Right atrium auricular region (tissue), 2 donors: ENCODE data around the gene ITSN1. TPM values are rescaled to one million over a fixed set of nuclear protein-coding genes. Genes with fewer than 3 reads are reported as not detected.

ENCODE experiments used
- DNase-seq: peaks from one replicate; pipeline ENCODE4 v3.0.0-alpha.2; 2019; ENCODE audit warnings: low spot score
- H3K27ac ChIP-seq, 2 donors: fragments of 200-600 bp; sonication (generic); 1 replicate in 1 of 2; 2 replicates in 1 of 2; pipeline ENCODE4 v1.5.1; 2016 to 2019
- H3K27me3 ChIP-seq, 2 donors: fragments of 200-600 bp; sonication (generic); one replicate each; pipeline versions ENCODE4 v1.5.1 to v1.6.0; 2017 to 2019
- H3K36me3 ChIP-seq: fragments of 200-600 bp; sonication (generic); one replicate; pipeline ENCODE4 v1.5.1; 2016
- H3K4me1 ChIP-seq, 2 donors: fragments of 200-600 bp; sonication (generic); one replicate each; pipeline versions ENCODE4 v1.5.1 to v1.6.0; 2017 to 2019
- H3K4me3 ChIP-seq, 2 donors: fragments of 200-600 bp; sonication (generic); 1 replicate in 1 of 2; 2 replicates in 1 of 2; pipeline ENCODE4 v1.5.1; 2017 to 2019; ENCODE audit warnings: mild to moderate bottlenecking in 1 of 2, moderate library complexity in 1 of 2
- H3K9me3 ChIP-seq, 2 donors: fragments of 200-600 bp; sonication (generic); one replicate each; pipeline ENCODE4 v1.5.1; 2019
- total RNA-seq, 2 donors: library from RNA; depleted of rRNA; stranded (reverse); fragments of >200 nt; gene quantifications; one replicate each; pipeline ENCODE4 v1.1.0, GENCODE V29; 2016
- TF ChIP-seq, protein P1 (sequence below), 2 donors: fragments of 200-600 bp; sonication (generic); IDR thresholded peaks; one replicate each; pipeline ENCODE4 v1.5.1; 2019; ENCODE audit warnings: antibody characterized with exemption in 2 of 2

The ITSN1 gene
- total RNA-seq, 2 donors from 2014 or later, result 49.9 to 54.9 TPM

DNA sequence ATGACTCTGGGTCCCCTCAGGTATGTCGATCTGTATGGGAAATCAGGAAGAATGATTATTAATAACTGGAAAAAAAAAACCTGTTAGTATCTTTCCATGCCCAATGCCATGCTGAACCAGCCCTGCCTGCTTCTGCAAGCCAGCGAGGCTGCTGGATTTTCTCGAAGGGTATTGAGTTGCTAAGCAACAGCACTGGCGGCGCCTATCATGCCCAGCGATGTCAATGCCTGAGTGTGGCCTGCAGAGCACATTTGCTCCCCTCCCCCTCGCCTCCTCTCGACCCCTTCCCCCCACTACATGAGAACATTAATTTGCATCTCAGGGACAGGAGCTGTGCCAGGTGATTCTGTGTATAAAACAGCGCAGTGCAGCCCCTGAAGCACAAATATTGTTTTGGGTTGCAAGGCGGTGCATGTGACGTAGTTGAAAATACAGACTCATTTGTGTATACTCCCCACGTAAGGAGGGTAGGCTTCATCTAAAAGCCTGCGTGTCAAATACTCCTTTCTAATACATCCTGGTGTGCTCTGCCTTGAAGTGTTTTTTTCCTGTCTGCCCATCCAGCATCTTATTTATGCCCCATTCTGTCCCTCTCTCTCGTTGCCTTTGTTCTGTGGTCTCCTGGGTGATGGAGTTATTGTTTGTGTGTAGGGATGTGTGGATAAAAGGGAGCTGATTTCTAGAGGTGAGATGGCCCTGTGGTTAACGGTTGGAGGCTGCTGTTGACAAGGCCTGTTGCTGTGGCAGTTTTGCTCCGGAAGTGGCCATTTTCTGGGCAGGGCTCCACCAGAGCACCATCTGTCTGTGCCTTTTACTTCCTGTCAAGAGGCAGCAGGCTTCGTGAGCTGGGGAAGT, 306.0 kb downstream of the ITSN1 start:
- Histone ChIP-seq H3K27me3 (no peaks in the 10 kb centered on the region), H3K9me3 (peaks cover 0 to 3% of the 10 kb centered on the region in 2 donors), H3K27ac (peak overlapping the region; percentile 64 to 80), H3K4me1 (peaks cover 0 to 28% of the 10 kb centered on the region in 2 donors), H3K36me3 (no peaks in the 10 kb centered on the region), H3K4me3 (peak overlapping the region in 1 of 2 donors; percentile 21)
- DNase-seq, result no peak
- TF ChIP-seq, protein P1, sequence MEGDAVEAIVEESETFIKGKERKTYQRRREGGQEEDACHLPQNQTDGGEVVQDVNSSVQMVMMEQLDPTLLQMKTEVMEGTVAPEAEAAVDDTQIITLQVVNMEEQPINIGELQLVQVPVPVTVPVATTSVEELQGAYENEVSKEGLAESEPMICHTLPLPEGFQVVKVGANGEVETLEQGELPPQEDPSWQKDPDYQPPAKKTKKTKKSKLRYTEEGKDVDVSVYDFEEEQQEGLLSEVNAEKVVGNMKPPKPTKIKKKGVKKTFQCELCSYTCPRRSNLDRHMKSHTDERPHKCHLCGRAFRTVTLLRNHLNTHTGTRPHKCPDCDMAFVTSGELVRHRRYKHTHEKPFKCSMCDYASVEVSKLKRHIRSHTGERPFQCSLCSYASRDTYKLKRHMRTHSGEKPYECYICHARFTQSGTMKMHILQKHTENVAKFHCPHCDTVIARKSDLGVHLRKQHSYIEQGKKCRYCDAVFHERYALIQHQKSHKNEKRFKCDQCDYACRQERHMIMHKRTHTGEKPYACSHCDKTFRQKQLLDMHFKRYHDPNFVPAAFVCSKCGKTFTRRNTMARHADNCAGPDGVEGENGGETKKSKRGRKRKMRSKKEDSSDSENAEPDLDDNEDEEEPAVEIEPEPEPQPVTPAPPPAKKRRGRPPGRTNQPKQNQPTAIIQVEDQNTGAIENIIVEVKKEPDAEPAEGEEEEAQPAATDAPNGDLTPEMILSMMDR (IDR thresholded peaks at IDR 0.05), result no peak

- H3K4me3 ChIP-seq, result no peak overlapping the region
- peak overlapping the region in 1 of 2 donors; percentile 80 for H3K27ac ChIP-seq
- TF ChIP-seq, protein P1 (IDR thresholded peaks at IDR 0.05), result no peak
- no peaks in the 10 kb centered on the region for H3K36me3 ChIP-seq
- no peaks in the 10 kb centered on the region for H3K27me3 ChIP-seq
- peaks cover 0 to 3% of the 10 kb centered on the region in 2 donors for H3K9me3 ChIP-seq
- no peak for DNase-seq
- H3K4me1 ChIP-seq, result peaks cover 0 to 28% of the 10 kb centered on the region in 2 donors
Measured at GRCh38 chr21:33948951-33949444, 306.7 kb downstream of the ITSN1 start.

Other genes with a start within 250 kb of the ITSN1 start
- 10 to 100 TPM; 40.2 to 47.3 TPM for gene IFNGR2, start 239.1 kb upstream of the ITSN1 start, total RNA-seq
- gene TMEM50B, start 162.5 kb upstream of the ITSN1 start, total RNA-seq, result 10 to 100 TPM; 31.1 to 41.0 TPM
- 1 to 10 TPM; 3.0 to 4.5 TPM for gene DNAJC28, start 150.8 kb upstream of the ITSN1 start, total RNA-seq
- gene GART, start 100.4 kb upstream of the ITSN1 start, total RNA-seq, result 10 to 100 TPM; 29.7 to 32.5 TPM
- gene SON, start 99.5 kb upstream of the ITSN1 start, total RNA-seq, result 100 to 1,000 TPM; 105 to 189 TPM
- 1 to 10 TPM; 3.3 to 3.5 TPM for gene DONSON, start 53.8 kb upstream of the ITSN1 start, total RNA-seq
- gene CRYZL1, start 760 bp upstream of the ITSN1 start, total RNA-seq, result 10 to 100 TPM; 19.0 to 27.5 TPM